GM11168 (cell line): ENCODE data around the gene HSF2.
"Not testable (repeated sequence)": the region's sequence is repeated elsewhere in the genome, so short reads cannot be mapped to it uniquely, and the experiment has no call there.

Experiments used
- in situ Hi-C: fragments of 300-500 bp; cut with MboI; formaldehyde crosslinking; loops from one replicate; pipeline ENCODE4 v1.12.0; 2022; ENCODE audit warnings: low sequenced_read_pairs; ENCODE audit not compliant: unreplicated experiment

The HSF2 gene

DNA sequence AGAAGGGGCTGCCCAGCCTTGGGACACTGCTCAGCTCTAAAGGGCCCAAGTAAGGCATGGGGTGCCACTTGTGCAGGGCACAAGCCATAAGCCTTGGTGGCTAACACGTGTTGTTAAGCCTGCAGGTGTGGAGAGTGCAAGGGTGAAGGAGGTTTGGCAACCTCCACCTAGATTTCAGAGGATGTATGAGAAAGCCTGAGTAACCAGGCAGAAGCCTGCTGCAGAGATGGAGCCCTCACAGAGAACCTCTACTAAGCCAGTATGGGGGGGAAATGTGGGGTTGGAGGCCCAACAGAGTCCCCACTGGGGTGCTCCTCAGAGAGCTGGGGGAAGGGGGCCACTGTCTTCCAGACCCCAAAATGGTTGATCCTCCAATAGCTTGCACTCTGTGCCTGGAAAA, 39.5 kb downstream of the HSF2 start:
- in situ Hi-C loops, result no loop called here

DNA sequence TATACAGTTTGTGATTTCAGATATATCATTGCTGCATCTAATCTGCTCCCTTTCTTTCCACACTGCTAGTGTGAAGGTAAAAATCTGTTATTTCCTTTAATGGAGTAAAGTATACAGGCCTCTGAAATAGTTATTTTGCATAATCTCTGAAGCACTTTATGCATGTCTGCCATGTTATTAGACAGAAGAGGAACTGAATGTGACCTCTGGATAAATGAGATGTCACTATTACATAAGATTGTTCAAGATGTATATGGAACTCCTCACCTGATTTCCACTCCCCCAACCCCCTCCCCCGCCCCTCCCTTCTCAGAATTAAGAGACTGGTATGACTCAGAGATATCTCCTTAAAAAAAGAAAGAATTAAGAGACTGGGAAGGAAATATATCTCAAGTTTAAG, 45.8 kb downstream of the HSF2 start:
- in situ Hi-C loops, result no loop called here

DNA sequence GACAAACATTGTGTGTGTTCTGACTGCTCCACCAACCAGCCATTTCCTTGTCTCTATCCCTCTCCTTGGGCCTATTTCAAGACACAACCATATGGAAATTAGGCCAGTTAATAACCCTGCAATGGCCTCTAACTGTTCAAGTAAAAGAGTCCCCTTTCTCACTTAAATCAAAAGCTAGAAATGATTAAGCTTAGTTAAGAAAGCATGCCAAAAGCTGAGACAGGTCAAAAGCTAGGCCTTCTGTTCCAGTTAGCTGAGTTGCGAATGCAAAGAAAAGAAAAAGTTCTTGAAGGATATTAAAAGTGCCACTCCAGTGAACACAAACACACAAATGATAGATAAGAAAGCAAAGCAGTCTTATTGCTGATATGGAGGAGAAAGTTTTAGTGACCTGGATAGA, 49.6 kb downstream of the HSF2 start:
- in situ Hi-C loops, result no loop called here

DNA sequence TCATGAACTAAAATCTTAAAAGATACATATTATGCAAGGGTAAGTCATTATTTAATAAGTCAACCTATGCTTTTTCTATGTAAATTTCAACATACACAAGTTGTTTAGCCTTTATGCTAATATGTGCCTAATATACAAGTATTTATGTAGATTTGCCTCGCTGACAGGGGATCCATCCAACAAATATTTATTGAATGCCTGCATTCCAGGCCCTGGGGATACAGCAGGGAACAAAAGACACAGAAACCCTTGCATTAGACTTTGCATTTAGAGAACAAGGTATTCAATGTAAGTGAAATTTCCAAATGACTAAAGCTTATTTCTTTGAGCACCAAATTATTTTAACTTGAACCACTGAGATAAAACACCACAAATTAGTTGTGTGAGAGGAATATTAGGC, 53.1 kb downstream of the HSF2 start:
- in situ Hi-C loops, result no loop called here

DNA sequence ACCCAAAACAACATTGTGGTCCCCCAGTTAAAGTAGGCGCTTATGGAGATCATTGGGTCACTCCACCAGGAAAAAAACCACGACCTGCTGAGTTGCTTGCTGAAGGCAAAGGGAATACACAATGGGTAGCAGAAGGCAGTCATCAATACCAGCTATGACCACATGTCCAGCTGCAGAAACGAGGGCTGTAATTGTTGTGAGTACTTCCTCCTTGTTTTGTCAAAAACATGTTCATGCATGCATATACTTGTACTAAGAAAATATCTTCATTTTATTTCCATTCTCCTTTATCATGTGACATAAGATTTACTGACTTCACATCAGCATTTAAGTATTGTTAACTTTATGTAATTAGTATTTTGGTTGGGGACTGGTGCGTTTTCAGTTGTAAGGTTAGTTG, 55.2 kb downstream of the HSF2 start:
- in situ Hi-C loops, result no loop called here

DNA sequence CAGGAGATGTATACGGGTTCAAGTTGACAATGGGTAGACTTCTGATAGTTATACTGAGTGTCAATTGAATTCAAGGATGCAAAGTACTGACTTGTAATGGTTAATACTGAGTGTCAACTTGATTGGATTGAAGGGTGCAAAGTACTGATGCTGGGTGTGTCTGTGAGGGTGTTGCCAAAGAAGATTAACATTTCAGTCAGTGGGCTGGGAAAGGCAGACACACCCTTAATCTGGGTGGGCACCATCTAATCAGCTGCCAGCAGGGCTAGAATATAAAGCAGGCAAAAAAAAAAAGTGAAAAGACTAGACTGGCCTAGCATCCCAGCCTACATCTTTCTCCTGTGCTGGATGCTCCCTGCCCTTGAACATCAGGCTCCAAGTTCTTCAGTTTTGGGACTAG, 55.7 kb downstream of the HSF2 start:
- in situ Hi-C loops, result not testable (repeated sequence)

DNA sequence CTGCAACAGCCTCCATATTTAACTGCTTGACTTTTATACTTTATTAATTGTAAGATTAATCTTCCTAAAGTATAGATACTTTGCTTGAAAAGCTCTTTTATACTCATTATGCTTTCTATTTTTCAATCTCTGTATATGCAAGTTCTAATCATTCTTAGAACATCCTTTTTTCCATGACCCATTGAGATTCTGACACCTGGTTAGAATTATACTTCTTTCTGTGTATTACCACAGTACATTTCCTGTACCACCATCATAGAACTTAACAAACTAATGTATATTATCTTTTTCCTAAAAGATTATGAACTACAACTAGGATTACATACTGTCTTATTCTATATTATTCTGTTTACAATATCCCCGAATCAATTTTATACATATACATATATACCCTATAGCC, 58.6 kb downstream of the HSF2 start:
- in situ Hi-C loops, result no loop called here

DNA sequence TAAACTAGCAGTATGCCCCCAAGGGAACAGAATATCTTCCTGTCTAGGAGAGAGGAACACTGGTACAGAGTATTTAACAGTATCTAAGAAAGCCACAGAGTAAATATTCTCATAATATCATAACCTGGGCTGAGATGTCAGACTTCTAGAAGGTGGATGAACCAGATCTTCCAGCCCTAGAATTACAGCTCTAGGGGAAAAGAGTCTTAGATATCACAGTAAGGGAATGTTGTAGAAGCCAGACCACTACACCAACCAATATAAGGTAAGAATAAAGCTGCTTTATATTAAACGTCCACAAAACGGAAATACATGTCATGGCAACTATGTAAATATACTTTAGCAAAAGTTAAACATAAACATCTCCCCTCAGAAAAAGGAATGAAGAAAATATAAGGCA, 59.8 kb downstream of the HSF2 start:
- in situ Hi-C loops, result no loop called here

DNA sequence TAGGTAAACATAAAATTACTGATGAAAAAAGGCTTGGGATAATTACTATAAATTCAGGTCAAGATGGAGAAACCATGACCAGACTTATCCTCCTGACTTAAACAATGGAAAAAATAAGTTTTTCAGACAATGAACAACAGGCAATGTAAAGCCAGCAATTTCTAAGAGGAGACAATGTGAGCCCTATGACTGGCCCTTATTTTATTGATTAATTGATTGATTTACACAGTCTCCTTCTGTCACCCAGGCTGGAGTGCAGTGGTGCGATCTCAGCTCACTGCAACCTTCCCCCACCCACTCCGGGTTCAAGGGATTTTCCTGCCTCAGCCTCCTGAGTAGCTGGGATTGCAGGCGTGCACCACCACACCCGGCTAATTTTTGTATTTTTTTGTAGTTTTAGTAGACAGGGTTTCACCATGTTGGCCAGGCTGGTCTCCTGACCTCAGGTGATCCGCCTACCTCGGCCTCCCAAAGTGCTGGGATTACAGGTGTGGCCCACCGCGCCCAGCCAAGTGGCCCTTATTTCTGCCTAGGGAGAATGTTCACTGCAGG, 60.5 kb downstream of the HSF2 start:
- in situ Hi-C loops, result not testable (repeated sequence)

DNA sequence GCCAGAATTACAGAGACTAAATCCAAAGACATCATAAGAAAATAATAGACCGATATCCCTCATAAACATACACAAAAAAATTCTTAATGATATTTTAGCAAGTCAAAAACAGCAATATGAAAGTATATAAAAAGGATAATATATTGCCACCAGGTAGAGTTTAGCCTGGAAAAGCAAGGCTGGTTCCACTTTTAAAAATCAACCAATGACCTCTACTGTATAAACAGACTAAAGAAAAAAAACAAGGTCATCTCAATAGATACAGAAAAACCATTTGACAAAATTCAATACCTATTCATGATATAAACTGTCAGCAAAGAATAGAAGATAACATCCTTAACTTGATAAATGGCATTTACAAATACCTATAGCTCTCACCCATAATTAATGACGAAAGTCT, 62.4 kb downstream of the HSF2 start:
- in situ Hi-C loops, result no loop called here

DNA sequence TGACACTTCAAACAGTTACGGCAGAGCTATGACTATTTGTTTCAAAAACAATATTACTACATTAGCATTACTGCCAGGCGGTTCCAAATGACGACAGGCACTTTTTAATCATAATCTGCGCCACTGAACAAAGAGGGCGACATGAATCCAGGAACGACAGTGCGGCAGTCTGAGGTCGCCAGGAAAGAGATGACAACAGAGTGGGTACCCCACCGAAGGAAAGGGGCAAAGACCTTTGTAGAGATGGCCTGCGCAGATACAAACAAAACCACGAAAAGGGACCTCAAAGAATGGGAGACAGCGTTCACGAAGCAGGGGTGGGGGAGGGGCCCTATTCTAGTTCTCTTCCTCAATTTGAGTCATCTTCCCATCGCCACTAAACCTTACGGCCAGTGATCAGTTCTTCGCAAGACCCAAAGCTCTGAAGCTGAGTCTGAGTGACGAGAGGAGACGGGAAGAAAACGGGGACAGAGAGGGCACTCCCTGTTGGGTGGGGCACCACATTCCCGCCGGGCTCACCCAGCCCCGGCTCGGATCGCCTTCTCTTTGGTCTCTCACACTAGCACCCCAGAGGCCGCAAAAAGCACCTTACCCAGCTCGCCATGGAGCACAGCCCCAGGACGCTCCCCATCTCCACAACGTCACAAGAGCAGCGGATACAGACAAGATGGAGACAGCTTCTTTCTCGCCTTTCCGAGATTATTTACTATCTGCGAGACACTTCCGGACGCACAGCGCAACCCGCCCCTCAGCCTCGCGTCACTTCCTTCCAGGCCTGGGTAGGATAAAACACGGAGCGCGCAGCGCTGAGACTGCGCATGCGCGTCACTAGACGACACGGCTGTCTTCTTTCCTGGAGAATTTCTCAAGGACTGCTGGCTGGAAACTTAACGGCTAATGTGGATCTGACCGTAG, 71.9 kb downstream of the HSF2 start, which contains the start of gene SERINC1:
Gene SERINC1, minus strand, starts transcription at position 701 of the 915 bp plus-strand sequence. Its CDS starts 70 bp downstream, at position 631.
- in situ Hi-C loops, result no loop called here

DNA sequence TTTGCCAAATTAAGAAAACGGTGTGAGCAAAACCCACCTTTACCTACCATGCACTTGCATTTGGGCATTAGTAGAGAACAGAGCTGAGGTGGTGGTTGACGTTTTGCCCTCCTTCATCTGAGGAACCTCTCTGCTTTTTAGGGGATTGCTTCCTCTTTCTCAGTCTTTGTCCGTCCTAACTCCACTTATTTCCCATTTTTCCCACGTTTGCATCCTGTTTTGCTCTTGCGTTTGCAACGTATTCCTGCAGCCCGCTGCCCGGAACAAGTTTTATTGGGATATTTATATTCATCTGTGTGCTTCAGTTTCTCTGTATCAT, 72.5 kb downstream of the HSF2 start:
- in situ Hi-C loops, result no loop called here

DNA sequence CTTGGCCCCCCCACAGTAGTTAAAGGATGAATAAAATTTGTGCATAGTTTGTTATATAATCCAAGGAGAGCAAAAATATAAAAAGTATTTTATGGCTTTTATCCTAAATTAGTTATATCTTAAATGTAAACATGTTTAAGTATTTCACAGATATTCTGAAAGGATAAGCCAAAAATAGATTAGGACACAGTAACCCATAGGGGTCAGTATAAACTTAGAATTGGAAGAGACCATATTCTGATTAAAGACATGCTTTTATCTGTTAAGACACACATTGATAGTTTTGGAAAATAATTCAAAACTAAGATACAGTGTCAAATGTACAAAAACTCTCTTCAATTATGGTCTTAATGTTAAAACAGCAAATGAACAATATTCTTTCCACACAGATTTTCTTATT, 76.7 kb downstream of the HSF2 start:
- in situ Hi-C loops, result no loop called here

DNA sequence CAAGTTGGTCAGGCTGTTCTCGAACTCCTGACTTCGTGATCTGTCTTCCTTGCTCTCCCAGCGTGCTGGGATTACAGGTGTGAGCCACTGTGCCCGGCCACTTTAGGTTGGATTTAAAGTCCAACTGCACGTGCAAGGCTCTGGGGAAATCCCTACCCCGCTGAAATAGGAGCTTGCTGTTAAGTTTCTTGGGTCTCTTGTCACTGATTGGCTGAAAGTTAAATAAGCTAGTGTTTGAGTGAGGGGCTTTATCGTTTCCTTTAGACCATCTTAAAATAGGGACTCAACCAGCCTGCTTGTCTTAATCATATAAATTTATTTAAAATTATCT, 83.3 kb downstream of the HSF2 start:
- in situ Hi-C loops, result no loop called here
